ENCODE measurements around the gene TCAIM. TPM values are rescaled to one million over a fixed set of nuclear protein-coding genes. Genes with fewer than 3 reads are reported as not detected.

TCAIM gene
- total and polyA plus RNA-seq, 2 experiments from 2014 or later: 10.3 to 26.0 TPM

DNA sequence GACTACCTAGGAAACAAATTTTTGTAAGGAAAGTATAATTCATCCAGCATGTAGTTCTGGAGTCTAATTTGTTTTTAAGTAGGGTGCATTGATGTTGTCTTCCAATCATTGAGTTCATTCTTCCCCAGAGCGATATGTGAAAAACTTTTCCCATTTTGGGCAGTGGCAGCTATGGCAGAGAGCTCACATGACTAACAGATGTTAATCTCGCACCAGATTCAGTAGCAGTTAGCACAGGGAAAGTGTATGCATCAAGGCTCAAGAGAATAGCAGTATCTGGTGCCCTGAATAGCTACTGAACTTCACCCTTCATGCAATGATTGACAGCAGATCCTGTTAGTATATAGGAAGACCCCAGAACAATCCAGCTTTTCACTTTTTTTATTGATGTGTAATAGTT is 46.3 kb upstream of the TCAIM start (continued):
- TF ChIP-seq, protein P1, sequence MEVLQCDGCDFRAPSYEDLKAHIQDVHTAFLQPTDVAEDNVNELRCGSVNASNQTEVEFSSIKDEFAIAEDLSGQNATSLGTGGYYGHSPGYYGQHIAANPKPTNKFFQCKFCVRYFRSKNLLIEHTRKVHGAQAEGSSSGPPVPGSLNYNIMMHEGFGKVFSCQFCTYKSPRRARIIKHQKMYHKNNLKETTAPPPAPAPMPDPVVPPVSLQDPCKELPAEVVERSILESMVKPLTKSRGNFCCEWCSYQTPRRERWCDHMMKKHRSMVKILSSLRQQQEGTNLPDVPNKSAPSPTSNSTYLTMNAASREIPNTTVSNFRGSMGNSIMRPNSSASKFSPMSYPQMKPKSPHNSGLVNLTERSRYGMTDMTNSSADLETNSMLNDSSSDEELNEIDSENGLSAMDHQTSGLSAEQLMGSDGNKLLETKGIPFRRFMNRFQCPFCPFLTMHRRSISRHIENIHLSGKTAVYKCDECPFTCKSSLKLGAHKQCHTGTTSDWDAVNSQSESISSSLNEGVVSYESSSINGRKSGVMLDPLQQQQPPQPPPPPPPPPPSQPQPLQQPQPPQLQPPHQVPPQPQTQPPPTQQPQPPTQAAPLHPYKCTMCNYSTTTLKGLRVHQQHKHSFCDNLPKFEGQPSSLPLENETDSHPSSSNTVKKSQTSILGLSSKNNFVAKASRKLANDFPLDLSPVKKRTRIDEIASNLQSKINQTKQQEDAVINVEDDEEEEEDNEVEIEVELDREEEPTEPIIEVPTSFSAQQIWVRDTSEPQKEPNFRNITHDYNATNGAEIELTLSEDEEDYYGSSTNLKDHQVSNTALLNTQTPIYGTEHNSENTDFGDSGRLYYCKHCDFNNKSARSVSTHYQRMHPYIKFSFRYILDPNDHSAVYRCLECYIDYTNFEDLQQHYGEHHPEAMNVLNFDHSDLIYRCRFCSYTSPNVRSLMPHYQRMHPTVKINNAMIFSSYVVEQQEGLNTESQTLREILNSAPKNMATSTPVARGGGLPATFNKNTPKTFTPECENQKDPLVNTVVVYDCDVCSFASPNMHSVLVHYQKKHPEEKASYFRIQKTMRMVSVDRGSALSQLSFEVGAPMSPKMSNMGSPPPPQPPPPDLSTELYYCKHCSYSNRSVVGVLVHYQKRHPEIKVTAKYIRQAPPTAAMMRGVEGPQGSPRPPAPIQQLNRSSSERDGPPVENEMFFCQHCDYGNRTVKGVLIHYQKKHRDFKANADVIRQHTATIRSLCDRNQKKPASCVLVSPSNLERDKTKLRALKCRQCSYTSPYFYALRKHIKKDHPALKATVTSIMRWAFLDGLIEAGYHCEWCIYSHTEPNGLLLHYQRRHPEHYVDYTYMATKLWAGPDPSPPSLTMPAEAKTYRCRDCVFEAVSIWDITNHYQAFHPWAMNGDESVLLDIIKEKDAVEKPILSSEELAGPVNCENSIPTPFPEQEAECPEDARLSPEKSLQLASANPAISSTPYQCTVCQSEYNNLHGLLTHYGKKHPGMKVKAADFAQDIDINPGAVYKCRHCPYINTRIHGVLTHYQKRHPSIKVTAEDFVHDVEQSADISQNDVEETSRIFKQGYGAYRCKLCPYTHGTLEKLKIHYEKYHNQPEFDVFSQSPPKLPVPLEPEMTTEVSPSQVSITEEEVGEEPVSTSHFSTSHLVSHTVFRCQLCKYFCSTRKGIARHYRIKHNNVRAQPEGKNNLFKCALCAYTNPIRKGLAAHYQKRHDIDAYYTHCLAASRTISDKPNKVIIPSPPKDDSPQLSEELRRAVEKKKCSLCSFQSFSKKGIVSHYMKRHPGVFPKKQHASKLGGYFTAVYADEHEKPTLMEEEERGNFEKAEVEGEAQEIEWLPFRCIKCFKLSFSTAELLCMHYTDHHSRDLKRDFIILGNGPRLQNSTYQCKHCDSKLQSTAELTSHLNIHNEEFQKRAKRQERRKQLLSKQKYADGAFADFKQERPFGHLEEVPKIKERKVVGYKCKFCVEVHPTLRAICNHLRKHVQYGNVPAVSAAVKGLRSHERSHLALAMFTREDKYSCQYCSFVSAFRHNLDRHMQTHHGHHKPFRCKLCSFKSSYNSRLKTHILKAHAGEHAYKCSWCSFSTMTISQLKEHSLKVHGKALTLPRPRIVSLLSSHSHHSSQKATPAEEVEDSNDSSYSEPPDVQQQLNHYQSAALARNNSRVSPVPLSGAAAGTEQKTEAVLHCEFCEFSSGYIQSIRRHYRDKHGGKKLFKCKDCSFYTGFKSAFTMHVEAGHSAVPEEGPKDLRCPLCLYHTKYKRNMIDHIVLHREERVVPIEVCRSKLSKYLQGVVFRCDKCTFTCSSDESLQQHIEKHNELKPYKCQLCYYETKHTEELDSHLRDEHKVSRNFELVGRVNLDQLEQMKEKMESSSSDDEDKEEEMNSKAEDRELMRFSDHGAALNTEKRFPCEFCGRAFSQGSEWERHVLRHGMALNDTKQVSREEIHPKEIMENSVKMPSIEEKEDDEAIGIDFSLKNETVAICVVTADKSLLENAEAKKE (CRISPR knock-in tag; IDR thresholded peaks at IDR 0.05): no peak
- TF ChIP-seq EZH2phosphoT487 (IDR thresholded peaks at IDR 0.05; ENCODE audit: unreplicated experiment) (no peak), ZNF331 (CRISPR knock-in tag; IDR thresholded peaks at IDR 0.05; ENCODE audit: low read depth) (no peak), CREB1 (CRISPR knock-in tag; IDR thresholded peaks at IDR 0.05; ENCODE audit: low read depth) (no peak), ZNF114 (CRISPR knock-in tag; IDR thresholded peaks at IDR 0.05) (no peak)
- TF ChIP-seq, protein P2, sequence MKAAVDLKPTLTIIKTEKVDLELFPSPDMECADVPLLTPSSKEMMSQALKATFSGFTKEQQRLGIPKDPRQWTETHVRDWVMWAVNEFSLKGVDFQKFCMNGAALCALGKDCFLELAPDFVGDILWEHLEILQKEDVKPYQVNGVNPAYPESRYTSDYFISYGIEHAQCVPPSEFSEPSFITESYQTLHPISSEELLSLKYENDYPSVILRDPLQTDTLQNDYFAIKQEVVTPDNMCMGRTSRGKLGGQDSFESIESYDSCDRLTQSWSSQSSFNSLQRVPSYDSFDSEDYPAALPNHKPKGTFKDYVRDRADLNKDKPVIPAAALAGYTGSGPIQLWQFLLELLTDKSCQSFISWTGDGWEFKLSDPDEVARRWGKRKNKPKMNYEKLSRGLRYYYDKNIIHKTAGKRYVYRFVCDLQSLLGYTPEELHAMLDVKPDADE (IDR thresholded peaks at IDR 0.05): no peak

DNA sequence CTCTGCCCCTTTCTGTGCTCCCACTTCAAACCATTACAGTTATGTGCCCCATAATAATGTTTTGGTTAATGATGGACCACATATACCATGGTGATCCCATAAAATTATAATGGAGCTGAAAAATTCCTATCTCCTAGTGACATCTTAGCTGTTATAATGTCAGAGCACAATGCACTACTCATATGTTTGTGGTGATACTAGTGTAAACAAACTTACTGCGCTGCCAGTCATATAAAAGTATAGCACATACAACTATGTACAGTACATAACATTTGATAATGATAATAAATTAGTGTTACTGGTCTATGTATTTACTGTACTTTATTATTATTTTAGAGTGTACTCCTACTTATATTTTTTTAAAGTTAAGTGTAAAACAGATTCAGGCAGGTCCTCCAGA is 45.6 kb upstream of the TCAIM start:
- no peak for DNase-seq (ENCODE audit: low spot score)
- Histone ChIP-seq H3K27ac (ENCODE audit: low read depth) (no peak overlapping the region), H3F3A (replicated peaks; ENCODE audit: low read depth) (no peaks in the 10 kb centered on the region), H3K4me1 (ENCODE audit: insufficient read depth) (no peaks in the 10 kb centered on the region), H2AFZ (no peak overlapping the region), H3K4me2 (no peak overlapping the region), H4K20me1 (replicated peaks; ENCODE audit: insufficient read depth) (no peaks in the 10 kb centered on the region), H3K4me3 (no peak overlapping the region), H3K79me2 (replicated peaks; ENCODE audit: insufficient read depth) (no peaks in the 10 kb centered on the region), H3K27me3 (ENCODE audit: insufficient read depth) (no peaks in the 10 kb centered on the region), H3K36me3 (ENCODE audit: insufficient read depth) (no peaks in the 10 kb centered on the region), H3K9me2 (ENCODE audit: insufficient read depth) (no peaks in the 10 kb centered on the region)
- H3K27me3 Mint-ChIP-seq (ENCODE audit: insufficient read depth, low read depth, poor library complexity): no peaks in the 10 kb centered on the region
- H3K9me3 Mint-ChIP-seq: no peaks in the 10 kb centered on the region
- no peak overlapping the region for H3K4me3 Mint-ChIP-seq
- no peak for TF ChIP-seq NANOG (IDR thresholded peaks at IDR 0.05; ENCODE audit: borderline replicate concordance)
- TF ChIP-seq STAT1 (IDR thresholded peaks at IDR 0.05; ENCODE audit: unreplicated experiment): no peak
- TF ChIP-seq, protein P1 (CRISPR knock-in tag; IDR thresholded peaks at IDR 0.05): no peak
- no peak for TF ChIP-seq ZNF331 (CRISPR knock-in tag; IDR thresholded peaks at IDR 0.05; ENCODE audit: low read depth)
- TF ChIP-seq EZH2 (IDR thresholded peaks at IDR 0.05; ENCODE audit: low read depth, unreplicated experiment): no peak
- TF ChIP-seq JUNB (IDR thresholded peaks at IDR 0.05; ENCODE audit: unreplicated experiment): no peak
- TF ChIP-seq EZH2phosphoT487 (IDR thresholded peaks at IDR 0.05; ENCODE audit: unreplicated experiment): no peak
- H3K27ac Mint-ChIP-seq: no peak overlapping the region
- no peaks in the 10 kb centered on the region for H3K4me1 Mint-ChIP-seq
- no peak for ATAC-seq
- no peaks in the 10 kb centered on the region for H3K36me3 Mint-ChIP-seq (ENCODE audit: low read depth)

All from GM23338 (cell line).